ENCODE results near the gene RNF208. TPM values are rescaled to one million over a fixed set of nuclear protein-coding genes. Genes with fewer than 3 reads are reported as not detected.

The RNF208 gene
- not detected for total RNA-seq

- Histone ChIP-seq H3K36me3 (ENCODE audit: control insufficient read depth in 3 of 3, insufficient read depth in 3 of 3, low read length in 3 of 3) (no peaks in the 10 kb centered on the region), H3K27me3 (ENCODE audit: control insufficient read depth in 3 of 3, insufficient read depth in 3 of 3, low read length in 3 of 3) (peaks cover 11 to 13% (median 11%) of the 10 kb centered on the region in 3 donors), H3K9me3 (ENCODE audit: control insufficient read depth in 3 of 3, low read length in 3 of 3) (no peaks in the 10 kb centered on the region), H3K27ac (ENCODE audit: low read depth, low read length) (peak within 1 kb of the TSS; percentile 90), H3K4me1 (ENCODE audit: control insufficient read depth in 3 of 3, insufficient read depth in 3 of 3, low read length in 3 of 3) (peaks cover 17 to 39% (median 19%) of the 10 kb centered on the region in 3 donors), H3K4me3 (ENCODE audit: low read length in 3 of 3) (peak within 1 kb of the TSS; percentile 68 to 89 (median 89)), H3K9ac (ENCODE audit: low read depth in 1 of 3, low read length in 3 of 3) (peak within 1 kb of the TSS; percentile 80 to 90 (median 86))
These were observed at the start of gene RNF208 for GRCh38 chr9:137222190-137223077. TSS of gene RNF208 (minus strand) at chr9:137222240. CDS start at chr9:137221212, 1,028 bp downstream.

- H3K27ac ChIP-seq (ENCODE audit: low read depth, low read length): no peak overlapping the region
These were observed 49.6 kb upstream of the RNF208 start for GRCh38 chr9:137271696-137272076.

GRCh38 chr9:137270929-137271695, 49.1 kb upstream of the RNF208 start:
- Histone ChIP-seq H3K27ac (ENCODE audit: low read depth, low read length) (no peak overlapping the region), H3K9me3 (ENCODE audit: control insufficient read depth in 3 of 3, low read length in 3 of 3) (no peaks in the 10 kb centered on the region), H3K4me3 (ENCODE audit: low read length in 3 of 3) (no peak overlapping the region), H3K36me3 (ENCODE audit: control insufficient read depth in 3 of 3, insufficient read depth in 3 of 3, low read length in 3 of 3) (peaks cover 29 to 39% (median 30%) of the 10 kb centered on the region in 3 donors), H3K27me3 (ENCODE audit: control insufficient read depth in 3 of 3, insufficient read depth in 3 of 3, low read length in 3 of 3) (peaks cover 3 to 13% (median 10%) of the 10 kb centered on the region in 3 donors), H3K9ac (ENCODE audit: low read depth in 1 of 3, low read length in 3 of 3) (no peak overlapping the region), H3K4me1 (ENCODE audit: control insufficient read depth in 3 of 3, insufficient read depth in 3 of 3, low read length in 3 of 3) (peaks cover 19 to 42% (median 38%) of the 10 kb centered on the region in 3 donors)

More at GRCh38 chr9:137271696-137272076, 49.6 kb upstream of the RNF208 start:
- Histone ChIP-seq H3K36me3 (ENCODE audit: control insufficient read depth in 3 of 3, insufficient read depth in 3 of 3, low read length in 3 of 3) (peaks cover 28 to 34% (median 28%) of the 10 kb centered on the region in 3 donors), H3K4me1 (ENCODE audit: control insufficient read depth in 3 of 3, insufficient read depth in 3 of 3, low read length in 3 of 3) (peaks cover 25 to 47% (median 40%) of the 10 kb centered on the region in 3 donors), H3K4me3 (ENCODE audit: low read length in 3 of 3) (no peak overlapping the region), H3K9me3 (ENCODE audit: control insufficient read depth in 3 of 3, low read length in 3 of 3) (no peaks in the 10 kb centered on the region), H3K9ac (ENCODE audit: low read depth in 1 of 3, low read length in 3 of 3) (no peak overlapping the region), H3K27me3 (ENCODE audit: control insufficient read depth in 3 of 3, insufficient read depth in 3 of 3, low read length in 3 of 3) (peaks cover 3 to 15% (median 12%) of the 10 kb centered on the region in 3 donors)

- H3K36me3 ChIP-seq (ENCODE audit: control insufficient read depth in 3 of 3, insufficient read depth in 3 of 3, low read length in 3 of 3): peaks cover 36 to 47% (median 39%) of the 10 kb centered on the region in 3 donors
These were observed 47.3 kb upstream of the RNF208 start for GRCh38 chr9:137269231-137269772.

GRCh38 chr9:137268538-137269201, 46.6 kb upstream of the RNF208 start:
- peak overlapping the region; percentile 14 to 79 (median 64) for H3K9ac ChIP-seq (ENCODE audit: low read depth in 1 of 3, low read length in 3 of 3)
- H3K4me1 ChIP-seq (ENCODE audit: control insufficient read depth in 3 of 3, insufficient read depth in 3 of 3, low read length in 3 of 3): peaks cover 14 to 32% (median 28%) of the 10 kb centered on the region in 3 donors
- peak overlapping the region; percentile 69 to 86 (median 83) for H3K4me3 ChIP-seq (ENCODE audit: low read length in 3 of 3)
- H3K27me3 ChIP-seq (ENCODE audit: control insufficient read depth in 3 of 3, insufficient read depth in 3 of 3, low read length in 3 of 3): peaks cover 0 to 6% (median 0%) of the 10 kb centered on the region in 3 donors
- H3K36me3 ChIP-seq (ENCODE audit: control insufficient read depth in 3 of 3, insufficient read depth in 3 of 3, low read length in 3 of 3): peaks cover 39 to 51% (median 43%) of the 10 kb centered on the region in 3 donors
- H3K27ac ChIP-seq (ENCODE audit: low read depth, low read length): peak overlapping the region; percentile 34
- H3K9me3 ChIP-seq (ENCODE audit: control insufficient read depth in 3 of 3, low read length in 3 of 3): no peaks in the 10 kb centered on the region

More at GRCh38 chr9:137269231-137269772, 47.3 kb upstream of the RNF208 start:
- Histone ChIP-seq H3K27ac (ENCODE audit: low read depth, low read length) (peak overlapping the region; percentile 34), H3K9ac (ENCODE audit: low read depth in 1 of 3, low read length in 3 of 3) (peak overlapping the region; percentile 14 to 79 (median 64)), H3K4me3 (ENCODE audit: low read length in 3 of 3) (peak overlapping the region; percentile 69 to 86 (median 83)), H3K9me3 (ENCODE audit: control insufficient read depth in 3 of 3, low read length in 3 of 3) (no peaks in the 10 kb centered on the region), H3K4me1 (ENCODE audit: control insufficient read depth in 3 of 3, insufficient read depth in 3 of 3, low read length in 3 of 3) (peaks cover 14 to 34% (median 32%) of the 10 kb centered on the region in 3 donors), H3K27me3 (ENCODE audit: control insufficient read depth in 3 of 3, insufficient read depth in 3 of 3, low read length in 3 of 3) (peaks cover 0 to 10% (median 2%) of the 10 kb centered on the region in 3 donors)

GRCh38 chr9:137267933-137268355, 45.9 kb upstream of the RNF208 start:
- Histone ChIP-seq H3K36me3 (ENCODE audit: control insufficient read depth in 3 of 3, insufficient read depth in 3 of 3, low read length in 3 of 3) (peaks cover 36 to 49% (median 46%) of the 10 kb centered on the region in 3 donors), H3K9me3 (ENCODE audit: control insufficient read depth in 3 of 3, low read length in 3 of 3) (no peaks in the 10 kb centered on the region), H3K4me1 (ENCODE audit: control insufficient read depth in 3 of 3, insufficient read depth in 3 of 3, low read length in 3 of 3) (peaks cover 14 to 32% (median 27%) of the 10 kb centered on the region in 3 donors), H3K9ac (ENCODE audit: low read depth in 1 of 3, low read length in 3 of 3) (peak overlapping the region in 1 of 3 donors; percentile 63), H3K4me3 (ENCODE audit: low read length in 3 of 3) (peak overlapping the region in 2 of 3 donors; percentile 83 to 86), H3K27me3 (ENCODE audit: control insufficient read depth in 3 of 3, insufficient read depth in 3 of 3, low read length in 3 of 3) (peaks cover 0 to 6% (median 0%) of the 10 kb centered on the region in 3 donors), H3K27ac (ENCODE audit: low read depth, low read length) (peak overlapping the region; percentile 34)

- H3K27ac ChIP-seq (ENCODE audit: low read depth, low read length): no peak overlapping the region
- no peaks in the 10 kb centered on the region for H3K9me3 ChIP-seq (ENCODE audit: control insufficient read depth in 3 of 3, low read length in 3 of 3)
- no peak overlapping the region for H3K4me3 ChIP-seq (ENCODE audit: low read length in 3 of 3)
- peaks cover 14 to 32% (median 27%) of the 10 kb centered on the region in 3 donors for H3K4me1 ChIP-seq (ENCODE audit: control insufficient read depth in 3 of 3, insufficient read depth in 3 of 3, low read length in 3 of 3)
- peaks cover 25 to 39% (median 37%) of the 10 kb centered on the region in 3 donors for H3K36me3 ChIP-seq (ENCODE audit: control insufficient read depth in 3 of 3, insufficient read depth in 3 of 3, low read length in 3 of 3)
- peaks cover 0 to under 1% (median 0%) of the 10 kb centered on the region in 3 donors for H3K27me3 ChIP-seq (ENCODE audit: control insufficient read depth in 3 of 3, insufficient read depth in 3 of 3, low read length in 3 of 3)
- peak overlapping the region in 1 of 3 donors; percentile 33 for H3K9ac ChIP-seq (ENCODE audit: low read depth in 1 of 3, low read length in 3 of 3)
These were observed 44.8 kb upstream of the RNF208 start for GRCh38 chr9:137266585-137267453.

- Histone ChIP-seq H3K4me1 (ENCODE audit: control insufficient read depth in 3 of 3, insufficient read depth in 3 of 3, low read length in 3 of 3) (peaks cover 14 to 32% (median 27%) of the 10 kb centered on the region in 3 donors), H3K27me3 (ENCODE audit: control insufficient read depth in 3 of 3, insufficient read depth in 3 of 3, low read length in 3 of 3) (no peaks in the 10 kb centered on the region), H3K36me3 (ENCODE audit: control insufficient read depth in 3 of 3, insufficient read depth in 3 of 3, low read length in 3 of 3) (peaks cover 24 to 38% (median 36%) of the 10 kb centered on the region in 3 donors), H3K9ac (ENCODE audit: low read depth in 1 of 3, low read length in 3 of 3) (no peak overlapping the region), H3K4me3 (ENCODE audit: low read length in 3 of 3) (no peak overlapping the region), H3K9me3 (ENCODE audit: control insufficient read depth in 3 of 3, low read length in 3 of 3) (no peaks in the 10 kb centered on the region), H3K27ac (ENCODE audit: low read depth, low read length) (no peak overlapping the region)
These were observed 44.1 kb upstream of the RNF208 start for GRCh38 chr9:137266162-137266527.
